ENCODE data around the gene CYS1. TPM values are rescaled to one million over a fixed set of nuclear protein-coding genes. Genes with fewer than 3 reads are reported as not detected.

Gene CYS1
- total and polyA plus RNA-seq, 2 of the 13 experiments (the other 11 are each of a cell fraction or from before 2014, with no cell fraction given), result 0.04 TPM; not detected in 1

DNA sequence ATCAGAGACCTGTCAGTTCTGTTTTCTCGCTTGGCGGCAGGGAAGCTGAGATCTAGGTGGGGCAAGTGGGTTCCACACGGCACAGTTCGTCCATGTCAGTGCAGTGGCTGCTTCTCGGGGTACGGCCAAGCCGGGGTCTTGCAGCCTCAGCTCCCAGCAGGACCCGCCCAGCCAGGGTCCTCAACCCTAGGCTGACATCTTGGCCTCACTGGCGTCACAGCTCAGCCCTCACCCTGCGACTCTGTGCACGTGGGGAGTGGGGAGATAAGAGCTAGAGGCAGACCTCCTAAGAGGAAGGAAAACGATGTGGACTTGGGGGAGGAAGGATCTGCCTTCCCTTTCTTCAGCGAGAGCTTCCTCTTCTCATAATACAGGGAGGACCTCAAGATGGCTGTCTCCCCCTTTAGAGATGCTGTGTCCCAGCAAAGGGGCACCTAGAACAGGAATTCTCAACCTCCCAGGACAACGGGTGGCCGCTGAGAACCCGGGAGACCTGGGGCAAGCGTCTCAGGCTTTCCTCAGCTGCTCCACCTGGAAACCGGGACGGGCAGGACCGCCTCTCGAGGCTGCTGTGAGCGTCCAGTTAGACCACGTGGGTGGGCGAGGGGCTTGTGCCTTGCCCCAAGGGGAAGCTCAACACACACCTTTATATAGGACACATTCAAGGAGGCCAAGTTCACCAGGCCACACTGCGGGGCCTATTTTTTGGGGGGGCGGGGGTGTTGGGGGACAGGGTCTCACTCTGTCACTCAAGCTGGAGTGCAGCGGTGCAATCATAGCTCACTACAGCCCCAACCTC lies 60.4 kb downstream of the CYS1 start (continued):
- TF ChIP-seq NKX3-1 (CRISPR knock-in tag; IDR thresholded peaks at IDR 0.05) (no peak), ERF (CRISPR knock-in tag; IDR thresholded peaks at IDR 0.05) (0 out of 2 replicates have a peak, but pooled peaks have one; percentile 7), MLLT10 (CRISPR knock-in tag; IDR thresholded peaks at IDR 0.05) (no peak), ZNF563 (CRISPR knock-in tag; IDR thresholded peaks at IDR 0.05) (peak; percentile 39; the same call in 1 of the 2 replicates)

DNA sequence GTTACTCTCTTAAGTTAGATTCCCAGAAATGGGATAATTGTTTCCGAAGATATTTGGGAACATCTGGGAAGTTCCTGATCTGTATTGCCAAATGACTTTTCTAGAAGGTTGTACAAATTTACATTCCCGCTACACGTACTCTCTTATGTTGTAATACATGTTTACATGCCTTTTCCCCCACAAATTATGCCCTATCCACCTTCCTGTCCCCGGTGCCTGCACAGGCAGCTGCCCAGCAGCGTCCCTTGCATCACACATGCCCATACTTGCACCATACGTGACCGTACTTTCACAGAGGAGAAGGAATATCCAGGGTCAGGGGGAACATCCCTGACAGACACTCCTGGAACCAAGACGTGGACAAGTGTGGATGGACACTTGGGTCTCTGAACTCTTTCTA lies 61.0 kb downstream of the CYS1 start:
- in situ Hi-C loops (cut with HindIII; ENCODE audit: extremely low pct_ligation_motif_present, low pct_unique_long_range_greater_than_20kb), result no loop called here
- H3K27me3 ChIP-seq (ENCODE audit: control insufficient read depth in 1 of 2, insufficient read depth in 2 of 2, low read length in 2 of 2), result peaks cover 11 to 54% of the 10 kb centered on the region in 2 experiments; a peak in 4 of 5 replicates
- peak overlapping the region; percentile 13; the same call in 1 of the 2 replicates for H3K4me2 ChIP-seq (ENCODE audit: low read depth, low read length)
- POLR2A ChIA-PET, result interaction anchor here (0.9 to 2.4 kb wide), 2 partner anchors 10 to 27 kb away, joined by 3 to 11 read pairs; no protein-coding TSS in a partner anchor
- H2AFZ ChIP-seq (ENCODE audit: low read length), result no peak overlapping the region
- FAIRE-seq, result no peak
- H3K79me2 ChIP-seq (ENCODE audit: insufficient read depth, low read length), result no peaks in the 10 kb centered on the region
- no peak overlapping the region for H3K4me3 ChIP-seq (replicated peaks in 1 of 3; ENCODE audit: insufficient read depth in 1 of 3, low read depth in 2 of 3, low read length in 3 of 3)
- peak; percentile 20; the same call in 2 of the 3 replicates for ATAC-seq
- H3K4me1 ChIP-seq (ENCODE audit: insufficient read depth, low read length), result peaks cover 32% of the 10 kb centered on the region
- WGBS (ENCODE audit: low lambda C conversion rate), result 3% methylated on average over 8 of the region's 8 CpGs
- CTCF ChIA-PET (ENCODE audit: low intra/inter-chr PET ratio, low total read pairs), result no interaction called here
- no TSS peak for BruUV-seq (replicated peaks)
- intact Hi-C loops (cut with micrococcal nuclease; ENCODE audit: unreplicated experiment), result no loop called here
- peak; percentile 37 for DNase-seq (ENCODE audit: low spot score)
- H3K36me3 ChIP-seq (replicated peaks in 1 of 2; ENCODE audit: control insufficient read depth in 1 of 2, insufficient read depth in 2 of 2, low read length in 2 of 2), result no peaks in the 10 kb centered on the region
- no peaks in the 10 kb centered on the region for H3K9me3 ChIP-seq (ENCODE audit: low read length)
- H3K27ac ChIP-seq (ENCODE audit: extremely low read length, insufficient read depth, low read length), result no peak overlapping the region
- H3K9ac ChIP-seq (ENCODE audit: insufficient read depth, low read depth, low read length), result no peak overlapping the region
- H4K20me1 ChIP-seq (ENCODE audit: insufficient read depth, low read length), result no peaks in the 10 kb centered on the region
- TF ChIP-seq SOX5 (CRISPR knock-in tag; IDR thresholded peaks at IDR 0.05; ENCODE audit: borderline replicate concordance) (peak; percentile 33; the same call in 1 of the 2 replicates), GATAD2A (CRISPR knock-in tag; IDR thresholded peaks at IDR 0.05) (peak; percentile 95), ELF3 (CRISPR knock-in tag; IDR thresholded peaks at IDR 0.05) (peak; percentile 53; the same call in 1 of the 2 replicates), MBD4 (IDR thresholded peaks at IDR 0.05; ENCODE audit: borderline replicate concordance, low read length) (no peak), ZEB1 (IDR thresholded peaks at IDR 0.05; ENCODE audit: insufficient replicate concordance, low read depth) (no peak), ERF (CRISPR knock-in tag; IDR thresholded peaks at IDR 0.05) (0 out of 2 replicates have a peak, but pooled peaks have one; percentile 26), GTF3A (CRISPR knock-in tag; conservative IDR thresholded peaks at IDR 0.05) (no peak), U2AF2 (IDR thresholded peaks at IDR 0.05; ENCODE audit: low read depth, low read length) (no peak), SMC3 (IDR thresholded peaks at IDR 0.05; ENCODE audit: low read length) (peak; percentile 28; the same call in 1 of the 2 replicates), ELF1 (CRISPR knock-in tag; IDR thresholded peaks at IDR 0.05) (peak; percentile 29; the same call in 1 of the 2 replicates), ZNF564 (CRISPR knock-in tag; IDR thresholded peaks at IDR 0.05) (no peak), ZNF234 (CRISPR knock-in tag; conservative IDR thresholded peaks at IDR 0.05) (no peak), MIXL1 (CRISPR knock-in tag; IDR thresholded peaks at IDR 0.05) (0 out of 2 replicates have a peak, but pooled peaks have one; percentile 32)
- TF ChIP-seq, protein P1, sequence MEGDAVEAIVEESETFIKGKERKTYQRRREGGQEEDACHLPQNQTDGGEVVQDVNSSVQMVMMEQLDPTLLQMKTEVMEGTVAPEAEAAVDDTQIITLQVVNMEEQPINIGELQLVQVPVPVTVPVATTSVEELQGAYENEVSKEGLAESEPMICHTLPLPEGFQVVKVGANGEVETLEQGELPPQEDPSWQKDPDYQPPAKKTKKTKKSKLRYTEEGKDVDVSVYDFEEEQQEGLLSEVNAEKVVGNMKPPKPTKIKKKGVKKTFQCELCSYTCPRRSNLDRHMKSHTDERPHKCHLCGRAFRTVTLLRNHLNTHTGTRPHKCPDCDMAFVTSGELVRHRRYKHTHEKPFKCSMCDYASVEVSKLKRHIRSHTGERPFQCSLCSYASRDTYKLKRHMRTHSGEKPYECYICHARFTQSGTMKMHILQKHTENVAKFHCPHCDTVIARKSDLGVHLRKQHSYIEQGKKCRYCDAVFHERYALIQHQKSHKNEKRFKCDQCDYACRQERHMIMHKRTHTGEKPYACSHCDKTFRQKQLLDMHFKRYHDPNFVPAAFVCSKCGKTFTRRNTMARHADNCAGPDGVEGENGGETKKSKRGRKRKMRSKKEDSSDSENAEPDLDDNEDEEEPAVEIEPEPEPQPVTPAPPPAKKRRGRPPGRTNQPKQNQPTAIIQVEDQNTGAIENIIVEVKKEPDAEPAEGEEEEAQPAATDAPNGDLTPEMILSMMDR (CRISPR knock-in tag; IDR thresholded peaks at IDR 0.05), result no peak
- TF ChIP-seq, protein P2, sequence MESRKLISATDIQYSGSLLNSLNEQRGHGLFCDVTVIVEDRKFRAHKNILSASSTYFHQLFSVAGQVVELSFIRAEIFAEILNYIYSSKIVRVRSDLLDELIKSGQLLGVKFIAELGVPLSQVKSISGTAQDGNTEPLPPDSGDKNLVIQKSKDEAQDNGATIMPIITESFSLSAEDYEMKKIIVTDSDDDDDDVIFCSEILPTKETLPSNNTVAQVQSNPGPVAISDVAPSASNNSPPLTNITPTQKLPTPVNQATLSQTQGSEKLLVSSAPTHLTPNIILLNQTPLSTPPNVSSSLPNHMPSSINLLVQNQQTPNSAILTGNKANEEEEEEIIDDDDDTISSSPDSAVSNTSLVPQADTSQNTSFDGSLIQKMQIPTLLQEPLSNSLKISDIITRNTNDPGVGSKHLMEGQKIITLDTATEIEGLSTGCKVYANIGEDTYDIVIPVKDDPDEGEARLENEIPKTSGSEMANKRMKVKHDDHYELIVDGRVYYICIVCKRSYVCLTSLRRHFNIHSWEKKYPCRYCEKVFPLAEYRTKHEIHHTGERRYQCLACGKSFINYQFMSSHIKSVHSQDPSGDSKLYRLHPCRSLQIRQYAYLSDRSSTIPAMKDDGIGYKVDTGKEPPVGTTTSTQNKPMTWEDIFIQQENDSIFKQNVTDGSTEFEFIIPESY (CRISPR knock-in tag; IDR thresholded peaks at IDR 0.05), result peak; percentile 95; the same call in 1 of the 2 replicates
- TF ChIP-seq, protein P3, sequence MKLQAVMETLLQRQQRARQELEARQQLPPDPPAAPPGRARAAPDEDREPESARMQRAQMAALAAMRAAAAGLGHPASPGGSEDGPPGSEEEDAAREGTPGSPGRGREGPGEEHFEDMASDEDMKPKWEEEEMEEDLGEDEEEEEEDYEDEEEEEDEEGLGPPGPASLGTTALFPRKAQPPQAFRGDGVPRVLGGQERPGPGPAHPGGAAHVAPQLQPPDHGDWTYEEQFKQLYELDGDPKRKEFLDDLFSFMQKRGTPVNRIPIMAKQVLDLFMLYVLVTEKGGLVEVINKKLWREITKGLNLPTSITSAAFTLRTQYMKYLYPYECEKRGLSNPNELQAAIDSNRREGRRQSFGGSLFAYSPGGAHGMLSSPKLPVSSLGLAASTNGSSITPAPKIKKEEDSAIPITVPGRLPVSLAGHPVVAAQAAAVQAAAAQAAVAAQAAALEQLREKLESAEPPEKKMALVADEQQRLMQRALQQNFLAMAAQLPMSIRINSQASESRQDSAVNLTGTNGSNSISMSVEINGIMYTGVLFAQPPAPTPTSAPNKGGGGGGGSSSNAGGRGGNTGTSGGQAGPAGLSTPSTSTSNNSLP (IDR thresholded peaks at IDR 0.05; ENCODE audit: low read depth, low read length), result peak; percentile 46; the same call in 1 of the 2 replicates

Data from HepG2 (cell line).